ENCODE measurements around the gene CEACAM5.

The CEACAM5 gene

DNA sequence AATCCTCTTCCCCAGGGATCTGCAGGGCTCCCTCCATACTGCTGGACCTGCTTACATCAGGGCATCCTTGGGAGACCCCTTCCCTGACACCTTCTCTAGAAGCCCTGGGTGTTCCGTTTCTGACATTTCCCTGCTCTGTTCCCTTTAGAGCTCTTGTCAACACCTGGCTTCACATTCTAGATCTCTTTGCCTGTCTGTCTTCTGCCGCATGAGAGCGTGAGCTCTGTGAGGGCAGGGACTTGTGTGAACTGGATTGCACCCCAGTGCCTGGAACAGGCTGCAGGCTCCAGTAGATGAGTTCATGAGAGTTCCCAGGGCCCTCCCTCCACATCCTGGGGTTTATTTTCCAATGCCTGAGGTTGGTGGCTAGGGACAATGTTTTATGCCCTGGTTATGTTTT lies 21.0 kb upstream of the CEACAM5 start:
- no peaks in the 10 kb centered on the region for H3F3A ChIP-seq (ENCODE audit: insufficient read depth)
- H3K9me2 ChIP-seq (replicated peaks; ENCODE audit: insufficient read depth, low read length), result no peaks in the 10 kb centered on the region
- no peak overlapping the region for H3K4me3 ChIP-seq (ENCODE audit: insufficient read depth, low read length, poor library complexity, severe bottlenecking)
- no peaks in the 10 kb centered on the region for H3K27me3 ChIP-seq (ENCODE audit: low read length)
- H2AFZ ChIP-seq (ENCODE audit: low read depth, low read length, severe bottlenecking), result no peak overlapping the region
- no peak overlapping the region for H3K9ac ChIP-seq (ENCODE audit: low read length)
- no peaks in the 10 kb centered on the region for H3K36me3 ChIP-seq (ENCODE audit: low read length)
- no peaks in the 10 kb centered on the region for H3K79me2 ChIP-seq (ENCODE audit: insufficient read depth, low read length)
- TF ChIP-seq, protein P1, sequence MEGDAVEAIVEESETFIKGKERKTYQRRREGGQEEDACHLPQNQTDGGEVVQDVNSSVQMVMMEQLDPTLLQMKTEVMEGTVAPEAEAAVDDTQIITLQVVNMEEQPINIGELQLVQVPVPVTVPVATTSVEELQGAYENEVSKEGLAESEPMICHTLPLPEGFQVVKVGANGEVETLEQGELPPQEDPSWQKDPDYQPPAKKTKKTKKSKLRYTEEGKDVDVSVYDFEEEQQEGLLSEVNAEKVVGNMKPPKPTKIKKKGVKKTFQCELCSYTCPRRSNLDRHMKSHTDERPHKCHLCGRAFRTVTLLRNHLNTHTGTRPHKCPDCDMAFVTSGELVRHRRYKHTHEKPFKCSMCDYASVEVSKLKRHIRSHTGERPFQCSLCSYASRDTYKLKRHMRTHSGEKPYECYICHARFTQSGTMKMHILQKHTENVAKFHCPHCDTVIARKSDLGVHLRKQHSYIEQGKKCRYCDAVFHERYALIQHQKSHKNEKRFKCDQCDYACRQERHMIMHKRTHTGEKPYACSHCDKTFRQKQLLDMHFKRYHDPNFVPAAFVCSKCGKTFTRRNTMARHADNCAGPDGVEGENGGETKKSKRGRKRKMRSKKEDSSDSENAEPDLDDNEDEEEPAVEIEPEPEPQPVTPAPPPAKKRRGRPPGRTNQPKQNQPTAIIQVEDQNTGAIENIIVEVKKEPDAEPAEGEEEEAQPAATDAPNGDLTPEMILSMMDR (IDR thresholded peaks at IDR 0.05; ENCODE audit: insufficient read depth, low read length, poor library complexity, severe bottlenecking), result no peak
- no peak for TF ChIP-seq EZH2phosphoT487 (conservative IDR thresholded peaks at IDR 0.05; ENCODE audit: low read length)
- H3K4me2 ChIP-seq (ENCODE audit: low read depth, low read length, poor library complexity, severe bottlenecking), result no peak overlapping the region
- H3K9me3 ChIP-seq (ENCODE audit: insufficient read depth, low read length), result no peaks in the 10 kb centered on the region
- H3K27ac ChIP-seq (ENCODE audit: low read depth, low read length), result no peak overlapping the region
- H4K20me1 ChIP-seq (ENCODE audit: low read depth, low read length), result no peaks in the 10 kb centered on the region

DNA sequence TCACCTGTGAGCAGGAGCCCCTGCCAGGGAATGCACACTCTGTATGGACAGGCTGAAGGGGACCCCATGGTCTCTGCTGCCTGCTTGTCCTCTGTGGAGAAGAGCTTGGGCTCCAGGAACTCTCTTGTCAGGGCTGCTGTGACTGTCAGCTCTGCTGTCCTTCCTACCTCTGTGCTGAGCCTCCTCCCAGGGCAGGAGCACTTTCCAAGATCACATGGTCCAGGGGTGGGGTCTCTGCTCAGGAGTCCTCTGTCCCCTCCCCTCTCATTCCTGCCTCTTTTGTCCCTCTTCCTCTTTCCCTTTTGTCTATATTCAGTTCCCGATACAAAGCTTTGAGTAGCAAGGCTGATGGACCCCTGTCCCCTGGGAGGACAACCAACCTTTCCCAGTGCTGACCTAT lies 20.3 kb upstream of the CEACAM5 start, which contains the start of gene CEACAM7:
CEACAM7 (minus strand) TSS at position 173 of the 400 bp plus-strand sequence; CDS start at position 68, 105 bp downstream.
- no peak within 1 kb of the TSS for H3K4me3 ChIP-seq (ENCODE audit: insufficient read depth, low read length, poor library complexity, severe bottlenecking)
- no peaks in the 10 kb centered on the region for H3K27me3 ChIP-seq (ENCODE audit: low read length)
- H3K9ac ChIP-seq (ENCODE audit: low read length), result no peak within 1 kb of the TSS
- H3K36me3 ChIP-seq (ENCODE audit: low read length), result no peaks in the 10 kb centered on the region
- H3F3A ChIP-seq (ENCODE audit: insufficient read depth), result no peaks in the 10 kb centered on the region
- H2AFZ ChIP-seq (ENCODE audit: low read depth, low read length, severe bottlenecking), result no peak within 1 kb of the TSS
- TF ChIP-seq, protein P1 (IDR thresholded peaks at IDR 0.05; ENCODE audit: insufficient read depth, low read length, poor library complexity, severe bottlenecking), result no peak
- no peak for TF ChIP-seq EZH2phosphoT487 (conservative IDR thresholded peaks at IDR 0.05; ENCODE audit: low read length)
- H4K20me1 ChIP-seq (ENCODE audit: low read depth, low read length), result no peaks in the 10 kb centered on the region
- H3K79me2 ChIP-seq (ENCODE audit: insufficient read depth, low read length), result no peaks in the 10 kb centered on the region
- H3K4me2 ChIP-seq (ENCODE audit: low read depth, low read length, poor library complexity, severe bottlenecking), result no peak within 1 kb of the TSS
- no peaks in the 10 kb centered on the region for H3K9me3 ChIP-seq (ENCODE audit: insufficient read depth, low read length)
- no peaks in the 10 kb centered on the region for H3K9me2 ChIP-seq (replicated peaks; ENCODE audit: insufficient read depth, low read length)
- no peak within 1 kb of the TSS for H3K27ac ChIP-seq (ENCODE audit: low read depth, low read length)

DNA sequence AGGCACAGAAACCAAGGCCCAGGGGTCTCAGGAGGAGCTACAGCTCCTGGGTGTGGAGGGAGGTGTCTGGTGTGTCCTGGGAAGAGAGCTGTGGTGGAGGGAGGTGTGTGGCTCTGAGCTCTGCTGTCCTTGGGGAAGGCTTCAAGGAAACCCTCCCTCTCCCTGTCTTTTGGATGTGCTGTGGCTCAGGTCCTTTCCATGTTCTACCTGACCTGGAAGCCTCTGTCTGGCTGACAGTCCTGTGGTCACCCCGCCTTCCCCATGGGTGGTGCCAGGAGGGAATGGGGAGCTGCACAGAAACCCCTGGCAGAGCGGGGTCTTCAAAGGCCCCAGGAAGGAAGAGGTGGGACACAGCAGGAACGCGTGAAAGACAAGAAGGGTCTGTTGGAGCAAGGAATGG lies 19.7 kb upstream of the CEACAM5 start:
- H2AFZ ChIP-seq (ENCODE audit: low read depth, low read length, severe bottlenecking), result no peak overlapping the region
- H3F3A ChIP-seq (ENCODE audit: insufficient read depth), result no peaks in the 10 kb centered on the region
- no peaks in the 10 kb centered on the region for H3K79me2 ChIP-seq (ENCODE audit: insufficient read depth, low read length)
- H3K4me3 ChIP-seq (ENCODE audit: insufficient read depth, low read length, poor library complexity, severe bottlenecking), result no peak overlapping the region
- no peak overlapping the region for H3K4me2 ChIP-seq (ENCODE audit: low read depth, low read length, poor library complexity, severe bottlenecking)
- no peaks in the 10 kb centered on the region for H3K36me3 ChIP-seq (ENCODE audit: low read length)
- H3K9me3 ChIP-seq (ENCODE audit: insufficient read depth, low read length), result no peaks in the 10 kb centered on the region
- no peaks in the 10 kb centered on the region for H3K9me2 ChIP-seq (replicated peaks; ENCODE audit: insufficient read depth, low read length)
- TF ChIP-seq, protein P1 (IDR thresholded peaks at IDR 0.05; ENCODE audit: insufficient read depth, low read length, poor library complexity, severe bottlenecking), result no peak
- no peak for TF ChIP-seq EZH2phosphoT487 (conservative IDR thresholded peaks at IDR 0.05; ENCODE audit: low read length)
- H4K20me1 ChIP-seq (ENCODE audit: low read depth, low read length), result no peaks in the 10 kb centered on the region
- H3K27me3 ChIP-seq (ENCODE audit: low read length), result no peaks in the 10 kb centered on the region
- H3K27ac ChIP-seq (ENCODE audit: low read depth, low read length), result no peak overlapping the region
- H3K9ac ChIP-seq (ENCODE audit: low read length), result no peak overlapping the region
